ENCODE results near the gene ABHD18. TPM values are rescaled to one million over a fixed set of nuclear protein-coding genes. Genes with fewer than 3 reads are reported as not detected.
A peak's percentile ranks its signal among the peaks of the same experiment; 100 is the strongest.

The ABHD18 gene
- total RNA-seq, 6 experiments from 2014 or later, result 8.3 to 12.2 (median 10.2) TPM

GRCh38 chr4:128068918-128069317 is 103.7 kb downstream of the ABHD18 start:
- no peaks in the 10 kb centered on the region for H3K27me3 ChIP-seq
- no peaks in the 10 kb centered on the region for H3K36me3 ChIP-seq
- peaks cover 0 to 5% (median 2%) of the 10 kb centered on the region in 4 donors for H3K4me1 ChIP-seq
- H3K27ac ChIP-seq, result no peak overlapping the region
- 75% methylated on average over 3 of the region's 3 CpGs for WGBS (ENCODE audit: insufficient coverage, low coverage, low lambda C conversion rate, missing lambda C conversion rate)
- intact Hi-C loops (cut with DNase I), result no loop called here
- DNase-seq (no peak), ATAC-seq (peak; percentile 41 to 71 (median 46))
- H3K4me3 ChIP-seq, result no peak overlapping the region
- TF ChIP-seq CTCF (IDR thresholded peaks at IDR 0.05) (peak; percentile 12 to 45 (median 26)), POLR2A (IDR thresholded peaks at IDR 0.05) (no peak)
- no peaks in the 10 kb centered on the region for H3K9me3 ChIP-seq

GRCh38 chr4:128076464-128076863 is 111.3 kb downstream of the ABHD18 start:
- H3K27me3 ChIP-seq, result no peaks in the 10 kb centered on the region

More at GRCh38 chr4:128076464-128076863, 111.3 kb downstream of the ABHD18 start:
- TF ChIP-seq POLR2A (IDR thresholded peaks at IDR 0.05) (no peak), CTCF (IDR thresholded peaks at IDR 0.05) (no peak)
- intact Hi-C loops (cut with DNase I), result no loop called here
- DNase-seq (no peak), ATAC-seq (no peak)
- Histone ChIP-seq H3K27ac (no peak overlapping the region), H3K4me3 (no peak overlapping the region), H3K9me3 (no peaks in the 10 kb centered on the region), H3K36me3 (peaks cover 0 to 24% (median 3%) of the 10 kb centered on the region in 4 donors), H3K4me1 (peaks cover 0 to 3% (median 0%) of the 10 kb centered on the region in 4 donors)
- WGBS (ENCODE audit: insufficient coverage, low coverage, low lambda C conversion rate, missing lambda C conversion rate), result 71% methylated on average over 4 of the region's 4 CpGs

Other genes with a start within 250 kb of the ABHD18 start
- not detected for gene SLC25A31, start 235.0 kb upstream of the ABHD18 start, total RNA-seq
- gene HSPA4L, start 183.1 kb upstream of the ABHD18 start, total RNA-seq, result 10 to 100 TPM in 4 of 6 experiments, 1 to 10 TPM in 2; 1.8 to 14.9 (median 13.0) TPM
- gene PLK4, start 84.5 kb upstream of the ABHD18 start, total RNA-seq, result 1 to 10 TPM in 2 of 6 experiments, under 1 TPM in 4; 0.29 to 1.4 (median 0.93) TPM
- gene MFSD8, start 233 bp upstream of the ABHD18 start, total RNA-seq, result 10 to 100 TPM in 4 of 6 experiments, 1 to 10 TPM in 2; 9.4 to 17.1 (median 13.3) TPM
- 10 to 100 TPM; 27.4 to 42.0 (median 31.6) TPM for gene LARP1B, start 95.9 kb downstream of the ABHD18 start, total RNA-seq